ENCODE data around the gene RNF208.

The RNF208 gene

GRCh38 chr9:137172901-137173795 is 48.9 kb downstream of the RNF208 start:
- DNase-seq: no peak

GRCh38 chr9:137171149-137171900 is 50.7 kb downstream of the RNF208 start:
- no peak for DNase-seq

- no peak for DNase-seq
Observed at GRCh38 chr9:137170486-137171148, 51.4 kb downstream of the RNF208 start.
